ENCODE results near the gene UPK1A.
"Not testable (repeated sequence)": the region's sequence is repeated elsewhere in the genome, so short reads cannot be mapped to it uniquely, and the experiment has no call there.

Gene UPK1A

GRCh38 chr19:35644987-35645679 is 21.2 kb upstream of the UPK1A start:
- peak; percentile 78 for DNase-seq

- DNase-seq = no peak
Measured at GRCh38 chr19:35645680-35646511, 20.4 kb upstream of the UPK1A start.

- peak; percentile 93 for DNase-seq
Measured at GRCh38 chr19:35648017-35648961, 18.0 kb upstream of the UPK1A start, which contains the start of gene COX6B1. Gene COX6B1, plus strand, starts transcription at chr19:35648323. Its CDS starts 2,921 bp downstream, at chr19:35651244.

GRCh38 chr19:35650581-35650980 is 15.7 kb upstream of the UPK1A start:
- DNase-seq = no peak

- not testable (repeated sequence) for DNase-seq
Measured at GRCh38 chr19:35654828-35655227, 11.5 kb upstream of the UPK1A start.

- no peak for DNase-seq
Measured at GRCh38 chr19:35655600-35655999, 10.7 kb upstream of the UPK1A start.

GRCh38 chr19:35656700-35657099 is 9.6 kb upstream of the UPK1A start:
- no peak for DNase-seq

- DNase-seq = no peak
Measured at GRCh38 chr19:35657904-35658700, 8.2 kb upstream of the UPK1A start.

- no peak for DNase-seq
Measured at GRCh38 chr19:35661995-35662340, 4.3 kb upstream of the UPK1A start.

- DNase-seq = no peak
Measured at GRCh38 chr19:35663981-35664380, 2.3 kb upstream of the UPK1A start.

GRCh38 chr19:35665157-35665556 is 1.2 kb upstream of the UPK1A start:
- no peak for DNase-seq

- no peak for DNase-seq
Measured at GRCh38 chr19:35665604-35666003, 713 bp upstream of the UPK1A start.

- DNase-seq = no peak
Measured at GRCh38 chr19:35669566-35669965, 3.2 kb downstream of the UPK1A start.

- no peak for DNase-seq
Measured at GRCh38 chr19:35669974-35670373, 3.7 kb downstream of the UPK1A start.

GRCh38 chr19:35670686-35671085 is 4.4 kb downstream of the UPK1A start:
- no peak for DNase-seq

- no peak for DNase-seq
Measured at GRCh38 chr19:35671818-35672217, 5.5 kb downstream of the UPK1A start.

- DNase-seq = peak; percentile 63
Measured at GRCh38 chr19:35673121-35673804, 6.9 kb downstream of the UPK1A start.

GRCh38 chr19:35675589-35676140 is 9.3 kb downstream of the UPK1A start:
- no peak for DNase-seq

GRCh38 chr19:35689836-35690235 is 23.5 kb downstream of the UPK1A start:
- DNase-seq = no peak

- DNase-seq = not testable (repeated sequence)
Measured at GRCh38 chr19:35691106-35691505, 24.8 kb downstream of the UPK1A start.

GRCh38 chr19:35692010-35692409 is 25.7 kb downstream of the UPK1A start:
- no peak for DNase-seq

Measured in activated naive CD4-positive, alpha-beta T cell treated with Interleukin-2 at 50 U/mL for 16 hours (primary cell).